H1 (cell line): ENCODE data around the gene ERCC6. TPM values are rescaled to one million over a fixed set of nuclear protein-coding genes. Genes with fewer than 3 reads are reported as not detected.

Experiments used
- CTCF ChIA-PET: fragments of 300-600 bp; sonication (Branson Sonifier 250); formaldehyde crosslinking; loops from one replicate; lab custom pipeline; 2021; ENCODE audit not compliant: partially characterized antibody; lab: Charles Lee
- POLR2A ChIA-PET: fragments of 300-600 bp; sonication (Branson Sonifier 250); formaldehyde crosslinking; loops from one replicate; lab custom pipeline; 2021; ENCODE audit warnings: inconsistent platforms; ENCODE audit not compliant: partially characterized antibody; lab: Charles Lee
- DNase-seq, 2 experiments: peaks; one replicate each; pipeline versions ENCODE4 v3.0.0 to v3.0.0-alpha.2; 2010 to 2022; ENCODE audit warnings: low spot score in 2 of 2, low read depth in 1 of 2, mixed read lengths in 1 of 2
- FAIRE-seq: peaks from 2 replicates; lab custom pipeline; 2011; peaks lifted over from hg19 to GRCh38; lab: Jason Lieb, UNC
- H2AFZ ChIP-seq: 2 replicates; pipeline ENCODE4 v1.8.1; 2012; ENCODE audit warnings: low read length, inconsistent platforms
- H2AK5ac ChIP-seq: 2 replicates; pipeline ENCODE4 v1.6.1; 2013; ENCODE audit warnings: low read depth, low read length
- H2BK120ac ChIP-seq: replicated peaks from 2 replicates; pipeline ENCODE3; 2013; ENCODE audit warnings: low read depth, low read length, inconsistent platforms
- H2BK12ac ChIP-seq: 2 replicates; pipeline ENCODE4 v1.6.1; 2013; ENCODE audit warnings: low read depth, low read length
- H2BK15ac ChIP-seq: 2 replicates; pipeline ENCODE4 v1.6.1; 2013; ENCODE audit warnings: low read length
- H2BK20ac ChIP-seq: 2 replicates; pipeline ENCODE4 v1.6.1; 2013; ENCODE audit warnings: low read length
- H2BK5ac ChIP-seq: 2 replicates; pipeline ENCODE4 v1.6.1; 2013; ENCODE audit warnings: low read depth, low read length
- H3K14ac ChIP-seq: 2 replicates; pipeline ENCODE4 v1.6.1; 2013; ENCODE audit warnings: inconsistent platforms; ENCODE audit not compliant: insufficient read length
- H3K18ac ChIP-seq: 2 replicates; pipeline ENCODE4 v1.6.1; 2013; ENCODE audit warnings: low read length; ENCODE audit errors: extremely low read depth
- H3K23ac ChIP-seq: 2 replicates; pipeline ENCODE4 v1.6.1; 2013; ENCODE audit warnings: inconsistent platforms; ENCODE audit not compliant: insufficient read length
- H3K23me2 ChIP-seq: 2 replicates; pipeline ENCODE4 v1.6.1; 2013; ENCODE audit warnings: low read depth, low read length
- H3K27ac ChIP-seq: 2 replicates; pipeline ENCODE4 v1.6.1; 2011; ENCODE audit warnings: low read depth, low read length, inconsistent platforms
- H3K27me3 ChIP-seq, 4 experiments: replicated peaks in 1 of 4; 1 replicate in 1 of 4; 2 replicates in 3 of 4; pipeline versions ENCODE4 v1.6.1 to v1.8.1; 2011 to 2013; ENCODE audit warnings: low read length in 3 of 4, mild to moderate bottlenecking in 3 of 4, inconsistent platforms in 2 of 4, mixed read lengths in 2 of 4, moderate library complexity in 1 of 4; ENCODE audit not compliant: control insufficient read depth in 3 of 4, insufficient read depth in 3 of 4; ENCODE audit errors: extremely low read depth in 1 of 4
- H3K36me3 ChIP-seq, 4 experiments: 2 replicates each; pipeline versions ENCODE4 v1.6.1 to v1.8.1; 2011 to 2013; ENCODE audit warnings: mild to moderate bottlenecking in 4 of 4, low read length in 3 of 4, moderate library complexity in 2 of 4, control low read depth in 1 of 4, inconsistent platforms in 1 of 4; ENCODE audit not compliant: insufficient read depth in 4 of 4, control insufficient read depth in 2 of 4
- H3K4ac ChIP-seq: replicated peaks from 2 replicates; pipeline ENCODE3; 2013; ENCODE audit warnings: low read length, low read depth, mixed read lengths, inconsistent platforms; ENCODE audit not compliant: insufficient read length
- H3K4me1 ChIP-seq, 4 experiments: replicated peaks in 1 of 4; 1 replicate in 1 of 4; 2 replicates in 3 of 4; pipeline versions ENCODE4 v1.6.1 to v1.8.1; 2011 to 2013; ENCODE audit warnings: low read length in 3 of 4, inconsistent platforms in 2 of 4, mixed read lengths in 1 of 4; ENCODE audit not compliant: insufficient read depth in 4 of 4, control insufficient read depth in 3 of 4
- H3K4me2 ChIP-seq, 2 experiments: 2 replicates each; pipeline versions ENCODE4 v1.6.1 to v1.8.1; 2011 to 2013; ENCODE audit warnings: low read depth in 2 of 2, low read length in 2 of 2, control low read depth in 1 of 2, inconsistent platforms in 1 of 2, mild to moderate bottlenecking in 1 of 2; ENCODE audit not compliant: insufficient read depth in 1 of 2
- H3K4me3 ChIP-seq, 4 experiments: fragments of 200-600, 300-600 bp in 1 of 4; sonication (generic), shearing (Covaris generic), sonication (Bioruptor Twin) in 1 of 4; 2 replicates each; pipeline versions ENCODE4 v1.5.1 to v1.8.1; 2011 to 2016; ENCODE audit warnings: low read length in 4 of 4, low read depth in 3 of 4, control low read depth in 2 of 4, inconsistent platforms in 2 of 4, mild to moderate bottlenecking in 2 of 4, mixed read lengths in 1 of 4, moderate library complexity in 1 of 4; ENCODE audit not compliant: insufficient read depth in 2 of 4; ENCODE audit errors: extremely low read depth in 1 of 4
- H3K56ac ChIP-seq: replicated peaks from 2 replicates; pipeline ENCODE3; 2013; ENCODE audit warnings: low read depth, mild to moderate bottlenecking, mixed read lengths, low read length, inconsistent platforms; ENCODE audit not compliant: insufficient read length
- H3K79me1 ChIP-seq: 2 replicates; pipeline ENCODE4 v1.6.1; 2013; ENCODE audit warnings: low read depth, low read length, control low read depth
- H3K79me2 ChIP-seq, 2 experiments: 2 replicates each; pipeline versions ENCODE4 v1.6.1 to v1.8.1; 2012 to 2013; ENCODE audit warnings: low read length in 2 of 2, mild to moderate bottlenecking in 2 of 2, inconsistent platforms in 1 of 2; ENCODE audit not compliant: insufficient read depth in 2 of 2, control insufficient read depth in 1 of 2
- H3K9ac ChIP-seq, 4 experiments: replicated peaks in 1 of 4; 1 replicate in 1 of 4; 2 replicates in 3 of 4; pipeline versions ENCODE4 v1.6.1 to v1.8.1; 2011 to 2013; ENCODE audit warnings: low read depth in 3 of 4, low read length in 3 of 4, control low read depth in 2 of 4, mild to moderate bottlenecking in 2 of 4, moderate library complexity in 2 of 4, inconsistent platforms in 1 of 4; ENCODE audit errors: extremely low read depth in 1 of 4
- H3K9me3 ChIP-seq, 2 experiments: 2 replicates each; pipeline versions ENCODE4 v1.6.1 to v1.8.1; 2012 to 2013; ENCODE audit warnings: mild to moderate bottlenecking in 2 of 2, moderate library complexity in 2 of 2, control low read depth in 1 of 2, inconsistent platforms in 1 of 2, low read depth in 1 of 2, low read length in 1 of 2, mixed read lengths in 1 of 2; ENCODE audit not compliant: insufficient read depth in 2 of 2
- H4K20me1 ChIP-seq, 2 experiments: replicated peaks in 1 of 2; 2 replicates each; pipeline versions ENCODE3 to v1.8.1; 2011 to 2013; ENCODE audit warnings: inconsistent platforms in 2 of 2, low read length in 2 of 2, mild to moderate bottlenecking in 1 of 2; ENCODE audit not compliant: insufficient read depth in 2 of 2, control insufficient read depth in 1 of 2
- H4K5ac ChIP-seq: 2 replicates; pipeline ENCODE4 v1.6.1; 2013; ENCODE audit warnings: low read length, low read depth, mixed read lengths, inconsistent platforms; ENCODE audit not compliant: insufficient read length
- H4K8ac ChIP-seq: 2 replicates; pipeline ENCODE4 v1.8.0; 2013; ENCODE audit warnings: mild to moderate bottlenecking, moderate library complexity, low read length, inconsistent platforms; ENCODE audit not compliant: insufficient read depth; ENCODE audit errors: extremely low read depth
- H4K91ac ChIP-seq: replicated peaks from 2 replicates; pipeline ENCODE3; 2013; ENCODE audit warnings: low read length, mixed read lengths, inconsistent platforms; ENCODE audit not compliant: insufficient read length
- CTCF ChIP-seq, 3 experiments: IDR thresholded peaks; 1 replicate in 2 of 3; 2 replicates in 1 of 3; pipeline versions ENCODE4 v1.5.1 to v1.6.1; 2011; ENCODE audit warnings: low read length in 3 of 3, mild to moderate bottlenecking in 3 of 3, inconsistent platforms in 2 of 3, low read depth in 1 of 3, moderate library complexity in 1 of 3; ENCODE audit not compliant: insufficient read depth in 1 of 3; ENCODE audit errors: control extremely low read depth in 1 of 3
- WGBS, 2 experiments: shearing (Covaris generic) in 1 of 2; methylation state at CpG; one replicate each; pipeline versions ENCODE4 v1.1.6 to v1.1.7; 2013 to 2015; ENCODE audit warnings: low lambda C conversion rate in 2 of 2, mixed read lengths in 2 of 2, inconsistent platforms in 1 of 2, low coverage in 1 of 2, missing lambda C conversion rate in 1 of 2; ENCODE audit not compliant: insufficient replicate concordance in 2 of 2, insufficient coverage in 1 of 2, insufficient read length in 1 of 2; ENCODE audit errors: extremely low coverage in 1 of 2, missing lambda C conversion rate in 1 of 2; 5-methylcytosine and 5-hydroxymethylcytosine counted together
- polyA plus RNA-seq, 7 experiments: library from polyadenylated mRNA; depleted of rRNA in 3 of 7; stranded (reverse) in 5 of 7; unstranded in 2 of 7; fragments of >200 nt in 5 of 7; fragments of 200-250 nt in 2 of 7; gene quantifications; 1 replicate in 5 of 7; 2 replicates in 1 of 7; 4 replicates in 1 of 7; pipeline versions ENCODE4 v1.2.1 to v1.2.3, GENCODE V29; 2011 to 2013; ENCODE audit warnings: missing spikeins in 2 of 7, mixed read lengths in 2 of 7
- total RNA-seq: library from RNA; stranded (reverse); fragmentation: NEBNext Ultra II Directional; extraction: Animal tissue kit (Norgen Biotek cat#: 25700); gene quantifications from 2 replicates; pipeline ENCODE4 v1.2.1, GENCODE V29; 2021

Gene ERCC6
- total and polyA plus RNA-seq, 2 of the 8 experiments (the other 6 are each of a cell fraction or from before 2014, with no cell fraction given), result 4.1 to 11.9 TPM

GRCh38 chr10:49528977-49529506, 9.9 kb downstream of the ERCC6 start:
- Histone ChIP-seq H3K36me3 (peaks cover 0 to 19% (median 6%) of the 10 kb centered on the region in 4 experiments; a peak in 6 of 8 replicates), H4K91ac (no peak overlapping the region), H3K4me3 (no peak overlapping the region), H4K5ac (no peak overlapping the region), H2AK5ac (no peak overlapping the region), H3K23ac (no peak overlapping the region), H3K9ac (no peak overlapping the region), H3K27me3 (no peaks in the 10 kb centered on the region), H3K79me1 (peaks cover 4% of the 10 kb centered on the region), H3K4me1 (no peaks in the 10 kb centered on the region), H2AFZ (no peak overlapping the region), H3K27ac (no peak overlapping the region), H2BK5ac (no peak overlapping the region), H2BK20ac (no peak overlapping the region), H3K14ac (no peak overlapping the region), H3K79me2 (no peaks in the 10 kb centered on the region), H2BK12ac (no peak overlapping the region), H2BK15ac (no peak overlapping the region), H3K18ac (no peak overlapping the region), H3K4ac (no peak overlapping the region), H3K56ac (no peak overlapping the region), H4K20me1 (peaks cover 0 to 3% of the 10 kb centered on the region in 2 experiments), H3K9me3 (no peaks in the 10 kb centered on the region), H3K4me2 (no peak overlapping the region), H3K23me2 (no peaks in the 10 kb centered on the region), H4K8ac (no peak overlapping the region), H2BK120ac (no peak overlapping the region)
- 87% methylated on average over 2 of the region's 2 CpGs; no CpG with 5 or more reads in 1 of the 2 experiments for WGBS, 2 experiments
- ChIA-PET POLR2A (no interaction called here), CTCF (no interaction called here)
- FAIRE-seq, result no peak
- no peak for DNase-seq
- TF ChIP-seq CTCF (IDR thresholded peaks at IDR 0.05; ENCODE audit: control extremely low read depth in 1 of 3, insufficient read depth in 1 of 3, low read depth in 1 of 3, low read length in 3 of 3), result no peak
